Thoracic aorta (tissue), 2 donors: ENCODE measurements around the gene OBSCN. TPM values are rescaled to one million over a fixed set of nuclear protein-coding genes. Genes with fewer than 3 reads are reported as not detected.

ENCODE experiments used
- ATAC-seq: fragments of 150-250 bp; one replicate; pipeline ENCODE4 v1.8.0; 2017; ENCODE audit warnings: low read depth; ENCODE audit not compliant: insufficient number of reproducible peaks, low FRiP score
- DNase-seq: peaks from one replicate; pipeline ENCODE4 v3.0.0-alpha.2; 2020; ENCODE audit warnings: low spot score
- H3K27ac ChIP-seq, 2 donors: fragments of 200-600 bp; sonication (generic); 1 replicate in 1 of 2; 2 replicates in 1 of 2; pipeline ENCODE4 v1.5.1; 2016; ENCODE audit warnings: mild to moderate bottlenecking in 2 of 2, moderate library complexity in 2 of 2
- H3K27me3 ChIP-seq: fragments of 200-600 bp; sonication (generic); replicated peaks from 2 replicates; pipeline ENCODE4 v1.6.0; 2016; ENCODE audit warnings: mild to moderate bottlenecking; ENCODE audit not compliant: insufficient read depth
- H3K36me3 ChIP-seq: fragments of 200-600 bp; sonication (generic); one replicate; pipeline ENCODE4 v1.5.1; 2016
- H3K4me1 ChIP-seq, 2 donors: fragments of 200-600 bp; sonication (generic); 1 replicate in 1 of 2; 2 replicates in 1 of 2; pipeline versions ENCODE4 v1.5.1 to v1.6.0; 2016; ENCODE audit warnings: low read depth in 2 of 2, mild to moderate bottlenecking in 1 of 2; ENCODE audit not compliant: control insufficient read depth in 1 of 2
- H3K4me3 ChIP-seq: fragments of 200-600 bp; sonication (generic); 2 replicates; pipeline ENCODE4 v1.5.1; 2016; ENCODE audit warnings: mild to moderate bottlenecking
- H3K9me3 ChIP-seq: fragments of 200-600 bp; sonication (generic); 2 replicates; pipeline ENCODE4 v1.5.1; 2016
- CTCF ChIP-seq: fragments of 200-600 bp; sonication (generic); IDR thresholded peaks from one replicate; pipeline ENCODE4 v1.5.1; 2019; ENCODE audit warnings: antibody characterized with exemption
- total RNA-seq, 2 donors: library from RNA; depleted of rRNA; stranded (reverse); fragments of >200 nt; gene quantifications; one replicate each; pipeline versions ENCODE4 v1.1.0 to v1.2.3, GENCODE V29; 2016

Gene OBSCN
- total RNA-seq, 2 donors from 2014 or later, result 22.3 to 40.2 TPM

- DNase-seq, result no peak
- no peaks in the 10 kb centered on the region for H3K9me3 ChIP-seq
- H3K36me3 ChIP-seq, result peaks cover 7% of the 10 kb centered on the region
- no peaks in the 10 kb centered on the region for H3K27me3 ChIP-seq
- no peak overlapping the region for H3K27ac ChIP-seq
- no peak overlapping the region for H3K4me3 ChIP-seq
- TF ChIP-seq CTCF, result no peak
- peaks cover 18 to 34% of the 10 kb centered on the region in 2 donors for H3K4me1 ChIP-seq
- ATAC-seq, result no peak
These were observed 194.8 kb downstream of the OBSCN start for GRCh38 chr1:228402641-228403025.

- Histone ChIP-seq H3K4me3 (no peak overlapping the region), H3K27ac (no peak overlapping the region), H3K4me1 (peaks cover 22 to 40% of the 10 kb centered on the region in 2 donors), H3K36me3 (peaks cover 3% of the 10 kb centered on the region), H3K27me3 (no peaks in the 10 kb centered on the region), H3K9me3 (no peaks in the 10 kb centered on the region)
- ATAC-seq (no peak), DNase-seq (no peak)
- TF ChIP-seq CTCF, result no peak
These were observed 195.4 kb downstream of the OBSCN start for GRCh38 chr1:228403231-228403631.

- Histone ChIP-seq H3K27me3 (no peaks in the 10 kb centered on the region), H3K9me3 (no peaks in the 10 kb centered on the region), H3K4me1 (peaks cover 22 to 42% of the 10 kb centered on the region in 2 donors), H3K36me3 (peaks cover 3% of the 10 kb centered on the region), H3K4me3 (no peak overlapping the region), H3K27ac (no peak overlapping the region)
- DNase-seq, result no peak
- no peak for ATAC-seq
- no peak for TF ChIP-seq CTCF
These were observed 196.4 kb downstream of the OBSCN start for GRCh38 chr1:228404107-228404720.

DNA sequence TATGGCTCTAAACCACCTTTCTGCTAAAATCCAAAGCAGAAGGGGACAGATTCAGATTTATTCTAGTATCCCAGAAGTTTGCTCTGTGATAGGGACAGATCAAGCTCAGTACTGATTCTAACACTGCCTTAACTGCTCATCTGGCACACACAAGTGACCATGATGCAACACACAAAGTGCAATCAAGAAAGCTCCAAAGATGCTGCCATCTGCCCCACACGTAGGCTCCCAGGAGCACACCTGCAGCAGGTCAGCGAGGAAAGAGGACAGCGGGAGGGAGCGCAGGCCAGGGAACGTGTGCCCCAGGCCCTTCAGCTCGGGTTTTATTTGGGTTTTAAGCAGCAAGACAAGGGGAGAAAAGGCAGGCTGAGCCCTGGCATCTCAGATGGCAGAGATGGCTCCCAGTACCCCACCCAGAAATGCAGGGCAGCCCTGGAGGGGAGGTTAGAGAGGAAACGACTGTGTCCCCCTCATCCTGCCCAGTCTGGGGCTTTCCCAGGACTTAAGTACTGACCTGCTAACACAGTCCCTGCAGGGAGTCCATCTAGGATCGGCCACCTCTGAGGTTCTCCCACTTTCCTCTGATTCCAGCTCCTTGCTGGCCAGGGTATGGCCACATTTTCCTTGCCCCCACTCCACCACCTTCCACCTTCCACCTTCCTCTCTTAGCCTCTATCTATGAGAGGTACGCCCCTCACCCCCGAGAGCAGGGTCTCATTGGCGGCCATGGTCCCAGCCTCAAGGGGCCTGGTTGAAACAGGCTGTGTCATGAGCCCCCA lies 197.5 kb downstream of the OBSCN start:
- Histone ChIP-seq H3K4me1 (peaks cover 22 to 42% of the 10 kb centered on the region in 2 donors), H3K36me3 (peaks cover under 1% of the 10 kb centered on the region), H3K9me3 (no peaks in the 10 kb centered on the region), H3K27me3 (no peaks in the 10 kb centered on the region), H3K27ac (no peak overlapping the region), H3K4me3 (peak overlapping the region; percentile 98)
- TF ChIP-seq CTCF, result no peak
- no peak for ATAC-seq
- no peak for DNase-seq

GRCh38 chr1:228405979-228406228 lies 198.1 kb downstream of the OBSCN start:
- H3K9me3 ChIP-seq, result no peaks in the 10 kb centered on the region
- H3K4me3 ChIP-seq, result peak overlapping the region; percentile 98
- no peak for TF ChIP-seq CTCF
- no peaks in the 10 kb centered on the region for H3K36me3 ChIP-seq
- peak overlapping the region; percentile 68 to 74 for H3K27ac ChIP-seq
- DNase-seq (no peak), ATAC-seq (no peak)
- H3K4me1 ChIP-seq, result peaks cover 22 to 42% of the 10 kb centered on the region in 2 donors
- H3K27me3 ChIP-seq, result no peaks in the 10 kb centered on the region
